Motor neuron (in vitro differentiated cells): ENCODE measurements around the gene SFSWAP. TPM values are rescaled to one million over a fixed set of nuclear protein-coding genes. Genes with fewer than 3 reads are reported as not detected.

Experiments
- ATAC-seq, 8 experiments: fragments of 200-7000 bp; cut with Tn5 transposase; replicated peaks in 6 of 8; 2 replicates each; pipeline ENCODE4 v1.8.0; 2021; ENCODE audit warnings: mild to moderate bottlenecking in 8 of 8, moderate library complexity in 8 of 8
- H3K27ac ChIP-seq, 2 donors: fragments of 250-450 bp; sonication (Bioruptor Pico); 2 replicates each; pipeline ENCODE4 v1.9.0; 2021; ENCODE audit warnings: antibody characterized with exemption in 2 of 2, mild to moderate bottlenecking in 2 of 2, moderate library complexity in 1 of 2
- H3K4me1 ChIP-seq, 2 donors: fragments of 250-450 bp; sonication (Bioruptor Pico); replicated peaks in 1 of 2; 2 replicates each; pipeline ENCODE4 v1.6.1; 2021; ENCODE audit warnings: antibody characterized with exemption in 2 of 2, mild to moderate bottlenecking in 2 of 2, moderate library complexity in 1 of 2
- H3K4me3 ChIP-seq, 5 donors: fragments of 250-450 bp; sonication (Bioruptor Pico); 2 replicates each; pipeline ENCODE4 v1.9.0; 2021; ENCODE audit warnings: antibody characterized with exemption in 5 of 5, mild to moderate bottlenecking in 5 of 5, moderate library complexity in 4 of 5
- WGBS, 10 experiments: fragments of 450-650 bp; shearing (Covaris generic); methylation state at CpG; one replicate each; pipeline ENCODE4 v1.0.0; 2022; 5-methylcytosine and 5-hydroxymethylcytosine counted together
- in situ Hi-C, 9 experiments: fragments of 400-800 bp; cut with MboI; loops; one replicate each; pipeline ENCODE4 v1.15.0; 2021; ENCODE audit warnings: low sequenced_read_pairs in 9 of 9, low pct_unique_long_range_greater_than_20kb in 2 of 9; ENCODE audit not compliant: unreplicated experiment in 9 of 9
- total RNA-seq, 8 experiments: library from RNA; unstranded; fragments of 300-600 nt; gene quantifications; 2 replicates each; pipeline versions ENCODE4 v1.2.3 to v1.2.4, GENCODE V29; 2022

Gene SFSWAP
- total RNA-seq, 8 experiments from 2014 or later = 25.2 to 84.4 (median 29.3) TPM

GRCh38 chr12:131835616-131836171 is 124.8 kb downstream of the SFSWAP start:
- in situ Hi-C loops = loop anchor here in 1 of 9 experiments (25.0 kb wide), 1 partner anchor 723 kb away; no protein-coding TSS in a partner anchor
- no peak for ATAC-seq
- Histone ChIP-seq H3K4me1 (peaks cover 21 to 35% of the 10 kb centered on the region in 2 donors), H3K27ac (no peak overlapping the region), H3K4me3 (no peak overlapping the region)
- WGBS, 10 experiments = 100% methylated on average over 1 of the region's 7 CpGs; no CpG with 5 or more reads in 9 of the 10 experiments

- peaks cover 21 to 32% of the 10 kb centered on the region in 2 donors for H3K4me1 ChIP-seq
- no peak for ATAC-seq
- 80% methylated on average over 1 of the region's 3 CpGs; no CpG with 5 or more reads in 9 of the 10 experiments for WGBS, 10 experiments
- no peak overlapping the region for H3K27ac ChIP-seq
- no peak overlapping the region for H3K4me3 ChIP-seq
- in situ Hi-C loops = loop anchor here in 1 of 9 experiments (25.0 kb wide), 1 partner anchor 724 kb away; no protein-coding TSS in a partner anchor
These were observed 125.3 kb downstream of the SFSWAP start for GRCh38 chr12:131836193-131836592.

- 74 to 92% (median 88%) methylated on average over 2 to 4 of the region's 13 CpGs; no CpG with 5 or more reads in 6 of the 10 experiments for WGBS, 10 experiments
- ATAC-seq = no peak
- in situ Hi-C loops = loop anchor here in 1 of 9 experiments (25.0 kb wide), 1 partner anchor 725 kb away; no protein-coding TSS in a partner anchor
- Histone ChIP-seq H3K4me3 (no peak overlapping the region), H3K27ac (no peak overlapping the region), H3K4me1 (peaks cover 21 to 29% of the 10 kb centered on the region in 2 donors)
These were observed 126.0 kb downstream of the SFSWAP start for GRCh38 chr12:131836714-131837397.

GRCh38 chr12:131840643-131841416 is 129.9 kb downstream of the SFSWAP start:
- no peak for ATAC-seq
- 80 to 100% (median 89%) methylated on average over 1 to 25 of the region's 46 CpGs; no CpG with 5 or more reads in 5 of the 10 experiments for WGBS, 10 experiments
- no peak overlapping the region for H3K27ac ChIP-seq
- in situ Hi-C loops = loop anchor here in 1 of 9 experiments (25.0 kb wide), 1 partner anchor 729 kb away; no protein-coding TSS in a partner anchor
- H3K4me1 ChIP-seq = peaks cover 0 to 3% of the 10 kb centered on the region in 2 donors
- no peak overlapping the region for H3K4me3 ChIP-seq

GRCh38 chr12:131841547-131841946 is 130.7 kb downstream of the SFSWAP start:
- in situ Hi-C loops = loop anchor here in 1 of 9 experiments (25.0 kb wide), 1 partner anchor 729 kb away; no protein-coding TSS in a partner anchor
- 100% methylated on average over 3 of the region's 22 CpGs; no CpG with 5 or more reads in 9 of the 10 experiments for WGBS, 10 experiments

GRCh38 chr12:131842169-131842568 is 131.3 kb downstream of the SFSWAP start:
- in situ Hi-C loops = loop anchor here in 1 of 9 experiments (25.0 kb wide), 1 partner anchor 730 kb away; no protein-coding TSS in a partner anchor
- Histone ChIP-seq H3K27ac (no peak overlapping the region), H3K4me1 (no peaks in the 10 kb centered on the region), H3K4me3 (no peak overlapping the region)
- ATAC-seq = no peak
- WGBS, 10 experiments = 100% methylated on average over 1 of the region's 15 CpGs; no CpG with 5 or more reads in 9 of the 10 experiments

More at GRCh38 chr12:131841547-131841946, 130.7 kb downstream of the SFSWAP start:
- H3K4me1 ChIP-seq = no peaks in the 10 kb centered on the region
- no peak for ATAC-seq
- no peak overlapping the region for H3K4me3 ChIP-seq
- H3K27ac ChIP-seq = no peak overlapping the region

- H3K4me1 ChIP-seq = no peaks in the 10 kb centered on the region
- ATAC-seq = no peak
- WGBS, 10 experiments = 82 to 100% (median 99%) methylated on average over 2 to 13 of the region's 16 CpGs; no CpG with 5 or more reads in 6 of the 10 experiments
- H3K27ac ChIP-seq = no peak overlapping the region
- no peak overlapping the region for H3K4me3 ChIP-seq
- in situ Hi-C loops = loop anchor here in 1 of 9 experiments (25.0 kb wide), 1 partner anchor 731 kb away; no protein-coding TSS in a partner anchor
These were observed 132.6 kb downstream of the SFSWAP start for GRCh38 chr12:131843527-131843926.

GRCh38 chr12:131844140-131844539 is 133.2 kb downstream of the SFSWAP start:
- Histone ChIP-seq H3K4me3 (no peak overlapping the region), H3K4me1 (no peaks in the 10 kb centered on the region), H3K27ac (no peak overlapping the region)
- ATAC-seq = no peak
- 92 to 100% (median 100%) methylated on average over 1 to 7 of the region's 11 CpGs; no CpG with 5 or more reads in 6 of the 10 experiments for WGBS, 10 experiments
- in situ Hi-C loops = loop anchor here in 1 of 9 experiments (25.0 kb wide), 1 partner anchor 732 kb away; no protein-coding TSS in a partner anchor

- 93 to 100% (median 97%) methylated on average over 3 to 6 of the region's 25 CpGs; no CpG with 5 or more reads in 7 of the 10 experiments for WGBS, 10 experiments
- H3K27ac ChIP-seq = no peak overlapping the region
- H3K4me3 ChIP-seq = no peak overlapping the region
- ATAC-seq = no peak
- H3K4me1 ChIP-seq = no peaks in the 10 kb centered on the region
- in situ Hi-C loops = loop anchor here in 1 of 9 experiments (25.0 kb wide), 1 partner anchor 732 kb away; no protein-coding TSS in a partner anchor
These were observed 133.8 kb downstream of the SFSWAP start for GRCh38 chr12:131844656-131845055.

- whole genome bisulfite sequencing, 10 experiments = 80 to 100% (median 91%) methylated on average over 2 to 7 of the region's 29 CpGs; no CpG with 5 or more reads in 6 of the 10 experiments
- in situ Hi-C loops = loop anchor here in 1 of 9 experiments (25.0 kb wide), 1 partner anchor 733 kb away; no protein-coding TSS in a partner anchor
- Histone ChIP-seq H3K4me1 (no peaks in the 10 kb centered on the region), H3K27ac (no peak overlapping the region), H3K4me3 (no peak overlapping the region)
- ATAC-seq = no peak
These were observed 134.2 kb downstream of the SFSWAP start for GRCh38 chr12:131845121-131845520.

- in situ Hi-C loops = loop anchor here in 1 of 9 experiments (25.0 kb wide), 1 partner anchor 735 kb away; no protein-coding TSS in a partner anchor
- 100% methylated on average over 1 of the region's 10 CpGs; no CpG with 5 or more reads in 9 of the 10 experiments for WGBS, 10 experiments
These were observed 136.6 kb downstream of the SFSWAP start for GRCh38 chr12:131847456-131847855.

GRCh38 chr12:131848753-131849152 is 137.9 kb downstream of the SFSWAP start:
- peaks cover 0 to 8% of the 10 kb centered on the region in 2 donors for H3K4me1 ChIP-seq
- H3K27ac ChIP-seq = no peak overlapping the region
- in situ Hi-C loops = loop anchor here in 1 of 9 experiments (25.0 kb wide), 1 partner anchor 736 kb away; no protein-coding TSS in a partner anchor
- no peak overlapping the region for H3K4me3 ChIP-seq
- whole genome bisulfite sequencing, 10 experiments = 85 to 96% (median 93%) methylated on average over 6 to 11 of the region's 24 CpGs; no CpG with 5 or more reads in 6 of the 10 experiments
- ATAC-seq = no peak

More at GRCh38 chr12:131847456-131847855, 136.6 kb downstream of the SFSWAP start:
- Histone ChIP-seq H3K4me1 (peaks cover 0 to 2% of the 10 kb centered on the region in 2 donors), H3K27ac (no peak overlapping the region), H3K4me3 (no peak overlapping the region)
- ATAC-seq = no peak
